ENCODE measurements around the gene CPN2. TPM values are rescaled to one million over a fixed set of nuclear protein-coding genes. Genes with fewer than 3 reads are reported as not detected.

Gene CPN2
- total and polyA plus RNA-seq, 2 of the 8 experiments (the other 6 are each of a cell fraction or from before 2014, with no cell fraction given), result 0.03 TPM; not detected in 1

DNA sequence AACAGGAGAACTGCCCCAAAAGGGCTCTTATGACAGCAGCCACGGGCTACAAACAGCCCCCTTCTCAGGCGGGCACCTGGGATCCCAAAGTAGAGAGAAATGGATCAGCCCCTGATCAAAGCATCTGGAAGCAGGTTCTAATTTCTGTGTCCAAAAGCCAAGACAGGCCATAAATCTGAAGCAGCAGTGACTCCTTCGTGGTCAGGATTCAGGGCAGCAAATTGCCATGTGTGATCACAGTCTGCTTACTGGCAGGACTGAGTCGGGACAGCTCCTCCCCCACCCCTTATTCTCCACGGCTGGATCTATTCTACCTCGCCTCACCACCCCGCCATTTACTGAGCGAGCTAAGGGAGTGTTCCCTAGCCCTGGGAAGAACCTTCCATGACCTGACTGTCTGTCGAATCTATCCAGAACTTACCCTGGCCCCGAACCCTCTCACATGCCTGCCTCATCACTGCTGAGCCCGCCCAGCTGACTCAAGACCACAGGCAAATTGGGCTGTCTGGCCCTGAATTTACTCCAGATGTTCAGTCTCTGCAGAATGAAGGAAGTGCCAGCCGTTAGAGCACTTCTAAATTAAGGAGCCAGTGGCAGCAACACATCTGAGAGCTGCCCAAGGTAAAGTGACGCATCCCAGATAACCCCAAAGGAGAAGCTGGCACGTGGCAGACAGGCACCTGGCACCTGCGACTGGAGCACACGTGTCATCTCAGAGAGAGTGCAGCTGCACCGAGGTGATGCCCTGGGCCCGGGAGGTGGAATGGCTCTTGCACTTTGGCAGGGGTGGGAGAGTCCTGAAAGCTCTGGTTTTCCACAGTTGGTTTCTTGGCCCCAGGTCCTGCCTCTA lies 17.1 kb upstream of the CPN2 start (continued):
- TF ChIP-seq, protein P1, sequence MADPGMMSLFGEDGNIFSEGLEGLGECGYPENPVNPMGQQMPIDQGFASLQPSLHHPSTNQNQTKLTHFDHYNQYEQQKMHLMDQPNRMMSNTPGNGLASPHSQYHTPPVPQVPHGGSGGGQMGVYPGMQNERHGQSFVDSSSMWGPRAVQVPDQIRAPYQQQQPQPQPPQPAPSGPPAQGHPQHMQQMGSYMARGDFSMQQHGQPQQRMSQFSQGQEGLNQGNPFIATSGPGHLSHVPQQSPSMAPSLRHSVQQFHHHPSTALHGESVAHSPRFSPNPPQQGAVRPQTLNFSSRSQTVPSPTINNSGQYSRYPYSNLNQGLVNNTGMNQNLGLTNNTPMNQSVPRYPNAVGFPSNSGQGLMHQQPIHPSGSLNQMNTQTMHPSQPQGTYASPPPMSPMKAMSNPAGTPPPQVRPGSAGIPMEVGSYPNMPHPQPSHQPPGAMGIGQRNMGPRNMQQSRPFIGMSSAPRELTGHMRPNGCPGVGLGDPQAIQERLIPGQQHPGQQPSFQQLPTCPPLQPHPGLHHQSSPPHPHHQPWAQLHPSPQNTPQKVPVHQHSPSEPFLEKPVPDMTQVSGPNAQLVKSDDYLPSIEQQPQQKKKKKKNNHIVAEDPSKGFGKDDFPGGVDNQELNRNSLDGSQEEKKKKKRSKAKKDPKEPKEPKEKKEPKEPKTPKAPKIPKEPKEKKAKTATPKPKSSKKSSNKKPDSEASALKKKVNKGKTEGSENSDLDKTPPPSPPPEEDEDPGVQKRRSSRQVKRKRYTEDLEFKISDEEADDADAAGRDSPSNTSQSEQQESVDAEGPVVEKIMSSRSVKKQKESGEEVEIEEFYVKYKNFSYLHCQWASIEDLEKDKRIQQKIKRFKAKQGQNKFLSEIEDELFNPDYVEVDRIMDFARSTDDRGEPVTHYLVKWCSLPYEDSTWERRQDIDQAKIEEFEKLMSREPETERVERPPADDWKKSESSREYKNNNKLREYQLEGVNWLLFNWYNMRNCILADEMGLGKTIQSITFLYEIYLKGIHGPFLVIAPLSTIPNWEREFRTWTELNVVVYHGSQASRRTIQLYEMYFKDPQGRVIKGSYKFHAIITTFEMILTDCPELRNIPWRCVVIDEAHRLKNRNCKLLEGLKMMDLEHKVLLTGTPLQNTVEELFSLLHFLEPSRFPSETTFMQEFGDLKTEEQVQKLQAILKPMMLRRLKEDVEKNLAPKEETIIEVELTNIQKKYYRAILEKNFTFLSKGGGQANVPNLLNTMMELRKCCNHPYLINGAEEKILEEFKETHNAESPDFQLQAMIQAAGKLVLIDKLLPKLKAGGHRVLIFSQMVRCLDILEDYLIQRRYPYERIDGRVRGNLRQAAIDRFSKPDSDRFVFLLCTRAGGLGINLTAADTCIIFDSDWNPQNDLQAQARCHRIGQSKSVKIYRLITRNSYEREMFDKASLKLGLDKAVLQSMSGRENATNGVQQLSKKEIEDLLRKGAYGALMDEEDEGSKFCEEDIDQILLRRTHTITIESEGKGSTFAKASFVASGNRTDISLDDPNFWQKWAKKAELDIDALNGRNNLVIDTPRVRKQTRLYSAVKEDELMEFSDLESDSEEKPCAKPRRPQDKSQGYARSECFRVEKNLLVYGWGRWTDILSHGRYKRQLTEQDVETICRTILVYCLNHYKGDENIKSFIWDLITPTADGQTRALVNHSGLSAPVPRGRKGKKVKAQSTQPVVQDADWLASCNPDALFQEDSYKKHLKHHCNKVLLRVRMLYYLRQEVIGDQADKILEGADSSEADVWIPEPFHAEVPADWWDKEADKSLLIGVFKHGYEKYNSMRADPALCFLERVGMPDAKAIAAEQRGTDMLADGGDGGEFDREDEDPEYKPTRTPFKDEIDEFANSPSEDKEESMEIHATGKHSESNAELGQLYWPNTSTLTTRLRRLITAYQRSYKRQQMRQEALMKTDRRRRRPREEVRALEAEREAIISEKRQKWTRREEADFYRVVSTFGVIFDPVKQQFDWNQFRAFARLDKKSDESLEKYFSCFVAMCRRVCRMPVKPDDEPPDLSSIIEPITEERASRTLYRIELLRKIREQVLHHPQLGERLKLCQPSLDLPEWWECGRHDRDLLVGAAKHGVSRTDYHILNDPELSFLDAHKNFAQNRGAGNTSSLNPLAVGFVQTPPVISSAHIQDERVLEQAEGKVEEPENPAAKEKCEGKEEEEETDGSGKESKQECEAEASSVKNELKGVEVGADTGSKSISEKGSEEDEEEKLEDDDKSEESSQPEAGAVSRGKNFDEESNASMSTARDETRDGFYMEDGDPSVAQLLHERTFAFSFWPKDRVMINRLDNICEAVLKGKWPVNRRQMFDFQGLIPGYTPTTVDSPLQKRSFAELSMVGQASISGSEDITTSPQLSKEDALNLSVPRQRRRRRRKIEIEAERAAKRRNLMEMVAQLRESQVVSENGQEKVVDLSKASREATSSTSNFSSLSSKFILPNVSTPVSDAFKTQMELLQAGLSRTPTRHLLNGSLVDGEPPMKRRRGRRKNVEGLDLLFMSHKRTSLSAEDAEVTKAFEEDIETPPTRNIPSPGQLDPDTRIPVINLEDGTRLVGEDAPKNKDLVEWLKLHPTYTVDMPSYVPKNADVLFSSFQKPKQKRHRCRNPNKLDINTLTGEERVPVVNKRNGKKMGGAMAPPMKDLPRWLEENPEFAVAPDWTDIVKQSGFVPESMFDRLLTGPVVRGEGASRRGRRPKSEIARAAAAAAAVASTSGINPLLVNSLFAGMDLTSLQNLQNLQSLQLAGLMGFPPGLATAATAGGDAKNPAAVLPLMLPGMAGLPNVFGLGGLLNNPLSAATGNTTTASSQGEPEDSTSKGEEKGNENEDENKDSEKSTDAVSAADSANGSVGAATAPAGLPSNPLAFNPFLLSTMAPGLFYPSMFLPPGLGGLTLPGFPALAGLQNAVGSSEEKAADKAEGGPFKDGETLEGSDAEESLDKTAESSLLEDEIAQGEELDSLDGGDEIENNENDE (IDR thresholded peaks at IDR 0.05; ENCODE audit: insufficient replicate concordance, low read length), result no peak
- TF ChIP-seq CBX5 (IDR thresholded peaks at IDR 0.05; ENCODE audit: low read depth, low read length), result no peak
- TF ChIP-seq YY1 (IDR thresholded peaks at IDR 0.05; ENCODE audit: low read depth, low read length), result no peak
- TF ChIP-seq POLR2AphosphoS5 (IDR thresholded peaks at IDR 0.05; ENCODE audit: low read depth, low read length), result no peak
- TF ChIP-seq, protein P2, sequence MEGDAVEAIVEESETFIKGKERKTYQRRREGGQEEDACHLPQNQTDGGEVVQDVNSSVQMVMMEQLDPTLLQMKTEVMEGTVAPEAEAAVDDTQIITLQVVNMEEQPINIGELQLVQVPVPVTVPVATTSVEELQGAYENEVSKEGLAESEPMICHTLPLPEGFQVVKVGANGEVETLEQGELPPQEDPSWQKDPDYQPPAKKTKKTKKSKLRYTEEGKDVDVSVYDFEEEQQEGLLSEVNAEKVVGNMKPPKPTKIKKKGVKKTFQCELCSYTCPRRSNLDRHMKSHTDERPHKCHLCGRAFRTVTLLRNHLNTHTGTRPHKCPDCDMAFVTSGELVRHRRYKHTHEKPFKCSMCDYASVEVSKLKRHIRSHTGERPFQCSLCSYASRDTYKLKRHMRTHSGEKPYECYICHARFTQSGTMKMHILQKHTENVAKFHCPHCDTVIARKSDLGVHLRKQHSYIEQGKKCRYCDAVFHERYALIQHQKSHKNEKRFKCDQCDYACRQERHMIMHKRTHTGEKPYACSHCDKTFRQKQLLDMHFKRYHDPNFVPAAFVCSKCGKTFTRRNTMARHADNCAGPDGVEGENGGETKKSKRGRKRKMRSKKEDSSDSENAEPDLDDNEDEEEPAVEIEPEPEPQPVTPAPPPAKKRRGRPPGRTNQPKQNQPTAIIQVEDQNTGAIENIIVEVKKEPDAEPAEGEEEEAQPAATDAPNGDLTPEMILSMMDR (IDR thresholded peaks at IDR 0.05; ENCODE audit: control extremely low read depth in 1 of 3, insufficient read depth in 1 of 3, low read depth in 1 of 3, low read length in 3 of 3), result no peak
- TF ChIP-seq HDAC6 (IDR thresholded peaks at IDR 0.05; ENCODE audit: low read depth, low read length), result no peak
- TF ChIP-seq RBBP5 (IDR thresholded peaks at IDR 0.05; ENCODE audit: borderline replicate concordance, low read depth, low read length), result no peak

Data from H1 (cell line).